GM13977 (cell line): Measurements from ENCODE around the gene RAI1.

Source experiments
- DNase-seq: peaks from one replicate; pipeline ENCODE4 v3.0.0; 2012; ENCODE audit warnings: low spot score
- CTCF ChIP-seq: IDR thresholded peaks from 2 replicates; pipeline ENCODE4 v1.5.1; 2012; ENCODE audit warnings: mild to moderate bottlenecking, control low read depth; ENCODE audit not compliant: insufficient read depth; ENCODE audit errors: extremely low read depth, missing control alignments
- in situ Hi-C: fragments of 300-500 bp; cut with MboI; formaldehyde crosslinking; loops from one replicate; pipeline ENCODE4 v1.12.0; 2022; ENCODE audit warnings: low sequenced_read_pairs, low pct_unique_long_range_greater_than_20kb, mixed read lengths, inconsistent platforms; ENCODE audit not compliant: unreplicated experiment

Gene RAI1

GRCh38 chr17:17650959-17651358, 30.3 kb upstream of the RAI1 start:
- TF ChIP-seq CTCF: no peak

DNA sequence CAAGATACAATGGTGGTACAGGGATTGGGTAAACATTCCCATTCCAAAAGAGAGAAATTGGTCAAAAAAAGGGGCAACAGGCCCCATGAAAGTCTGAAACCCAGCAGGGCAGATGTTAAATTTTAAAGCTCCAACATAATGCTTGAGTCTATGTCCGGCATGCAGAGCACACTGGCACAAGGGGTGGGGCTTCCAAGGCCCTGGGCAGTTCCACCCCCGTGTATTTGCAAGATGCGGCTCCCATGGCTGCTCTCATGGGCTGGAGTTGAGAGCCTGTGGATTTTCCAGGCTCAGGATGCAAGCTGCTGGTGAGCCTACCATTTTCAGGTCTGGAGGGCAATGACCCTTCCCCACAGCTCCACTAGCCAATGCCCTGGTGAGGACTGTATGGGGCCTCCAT, 27.9 kb upstream of the RAI1 start:
- TF ChIP-seq CTCF: no peak
- DNase-seq: no peak
- in situ Hi-C loops: no loop called here

More at GRCh38 chr17:17650959-17651358, 30.3 kb upstream of the RAI1 start:
- DNase-seq: no peak
- in situ Hi-C loops: no loop called here

GRCh38 chr17:17659340-17659739, 21.9 kb upstream of the RAI1 start:
- no peak for DNase-seq
- in situ Hi-C loops: no loop called here

DNA sequence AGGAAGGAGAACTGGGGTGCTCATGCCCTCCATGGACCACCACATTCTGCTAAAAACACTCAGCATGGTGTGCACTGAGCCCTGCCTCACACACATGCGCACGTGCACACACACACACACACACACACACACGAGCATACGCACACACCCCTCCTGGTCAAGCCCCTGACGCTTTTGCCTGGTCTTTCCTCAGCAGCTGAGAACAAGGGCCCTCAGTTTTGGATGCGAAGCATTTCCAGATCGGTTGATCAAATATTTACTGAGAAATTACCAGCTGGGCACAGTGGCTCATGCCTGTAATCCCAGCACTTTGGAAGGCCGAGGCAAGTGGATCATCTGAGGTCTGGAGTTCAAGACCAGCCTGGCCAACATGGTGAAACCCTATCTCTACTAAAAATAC, 20.1 kb upstream of the RAI1 start:
- in situ Hi-C loops: no loop called here
- no peak for TF ChIP-seq CTCF
- DNase-seq: no peak

More at GRCh38 chr17:17659340-17659739, 21.9 kb upstream of the RAI1 start:
- TF ChIP-seq CTCF: no peak

DNA sequence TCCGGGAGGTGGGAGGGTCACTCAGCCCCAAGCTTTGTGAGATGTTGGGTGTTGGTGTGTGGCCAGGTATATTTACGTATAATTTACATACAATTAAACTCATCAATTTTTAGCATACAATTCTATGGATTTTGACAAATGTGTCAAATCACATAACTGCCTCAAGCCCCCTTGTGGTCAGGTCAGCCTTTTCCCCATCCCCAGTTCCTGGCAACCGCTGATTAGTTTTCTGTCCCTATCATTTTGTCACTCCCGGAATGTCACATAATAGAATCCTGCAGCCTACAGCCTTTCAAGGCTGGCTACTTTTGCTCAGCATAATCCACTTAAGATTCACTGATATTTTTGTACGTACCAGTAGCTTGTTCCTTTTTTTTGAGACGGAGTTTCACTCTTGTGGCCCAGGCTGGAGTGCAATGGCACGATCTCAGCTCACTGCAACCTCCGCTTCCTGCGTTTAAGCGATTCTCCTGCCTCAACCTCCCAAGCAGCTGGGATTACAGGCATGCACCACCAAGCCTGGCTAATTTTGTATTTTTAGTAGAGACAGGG, 19.3 kb upstream of the RAI1 start:
- peak; percentile 5 for TF ChIP-seq CTCF
- in situ Hi-C loops: no loop called here
- DNase-seq: no peak

DNA sequence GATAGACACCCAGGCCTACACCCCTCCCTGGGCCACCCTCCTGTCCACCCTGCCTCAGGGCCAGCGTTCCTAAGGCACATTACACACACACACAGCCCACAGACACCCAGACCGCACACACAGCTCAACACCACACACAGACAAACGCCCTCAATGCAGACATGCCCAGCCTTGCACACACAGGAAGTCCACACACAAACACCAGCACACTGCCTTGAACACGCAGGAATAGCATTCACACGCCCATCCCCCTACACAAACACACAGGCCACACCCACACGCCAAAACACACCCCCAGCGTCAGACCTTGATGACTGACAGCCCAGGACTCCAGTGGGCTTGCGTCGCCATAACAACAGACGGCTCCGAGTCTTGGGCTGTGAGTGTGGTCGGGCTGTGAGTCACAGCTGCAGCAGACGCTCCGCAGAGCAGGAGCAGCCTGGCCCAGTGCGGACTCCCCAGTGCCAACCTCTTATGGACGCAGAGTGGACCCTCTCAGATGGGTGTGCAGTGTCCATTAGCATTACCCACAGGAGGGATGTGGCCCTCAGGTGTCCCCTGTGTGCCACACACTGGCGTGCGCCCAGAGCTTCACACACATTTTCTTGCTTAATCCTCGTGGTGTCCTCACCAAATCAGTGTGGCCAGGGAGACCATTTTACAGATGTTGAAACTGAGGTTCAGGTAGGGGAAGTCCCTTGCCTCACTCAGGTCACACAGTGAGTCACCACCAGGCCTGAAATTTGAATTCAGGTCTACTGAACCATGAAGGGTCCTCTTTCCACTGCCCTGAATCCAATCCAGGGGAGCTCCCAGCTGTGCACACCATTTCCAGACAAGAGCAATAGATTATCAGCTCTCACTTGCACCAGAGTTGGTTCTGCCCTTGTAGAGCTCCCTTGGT, 17.8 kb upstream of the RAI1 start:
- in situ Hi-C loops: no loop called here

More for the DNA sequence above, 17.8 kb upstream of the RAI1 start:
- TF ChIP-seq CTCF: no peak
- DNase-seq: peak; percentile 92
